ENCODE measurements around the gene TMTC2.
"Not testable (repeated sequence)": the region's sequence is repeated elsewhere in the genome, so short reads cannot be mapped to it uniquely, and the experiment has no call there.

TMTC2 gene

DNA sequence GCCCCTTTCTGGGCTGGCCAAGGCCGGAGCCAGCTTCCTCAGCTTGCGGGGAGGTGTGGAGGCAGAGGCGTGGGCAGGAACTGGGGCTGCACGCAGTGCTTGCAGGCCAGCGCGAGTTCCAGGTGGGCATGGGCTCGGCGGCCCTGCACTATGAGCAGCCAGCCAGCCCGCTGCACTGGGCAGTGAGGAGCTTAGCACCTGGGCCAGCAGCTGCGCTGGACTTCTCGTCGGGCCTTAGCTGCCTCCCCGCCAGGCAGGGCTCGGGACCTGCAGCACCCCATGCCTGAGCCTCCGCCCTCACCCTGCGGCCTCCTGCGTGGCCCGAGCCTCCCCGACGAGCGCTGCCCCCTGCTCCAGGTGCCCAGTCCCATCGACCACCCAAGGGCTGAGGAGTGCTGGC lies 42.0 kb downstream of the TMTC2 start:
- DNase-seq (ENCODE audit: low read depth): no peak

DNA sequence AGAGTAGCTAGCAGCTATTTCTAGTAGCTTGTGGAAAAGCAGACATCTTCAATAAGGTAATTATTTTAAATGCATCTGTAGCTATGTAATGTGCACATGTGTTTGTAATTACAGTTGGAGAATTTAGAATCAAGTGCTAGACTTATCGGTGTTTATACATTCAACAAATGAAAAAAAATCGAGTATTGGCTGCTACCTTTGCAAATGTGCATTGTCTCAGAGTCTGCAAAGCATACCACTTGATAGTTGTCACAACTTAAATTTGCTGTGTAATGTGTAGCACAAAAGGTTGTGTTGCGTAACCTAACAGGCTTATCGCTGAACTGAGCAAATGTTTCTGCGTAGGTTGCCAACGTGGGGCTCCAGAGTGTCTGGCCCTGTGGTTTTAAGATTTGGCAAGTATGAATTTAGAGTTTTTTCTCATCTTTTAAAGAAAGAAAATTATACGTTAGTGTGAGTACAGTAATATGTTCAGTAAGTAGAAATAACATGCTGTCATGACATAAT lies 44.3 kb downstream of the TMTC2 start:
- DNase-seq (ENCODE audit: low read depth): no peak

DNA sequence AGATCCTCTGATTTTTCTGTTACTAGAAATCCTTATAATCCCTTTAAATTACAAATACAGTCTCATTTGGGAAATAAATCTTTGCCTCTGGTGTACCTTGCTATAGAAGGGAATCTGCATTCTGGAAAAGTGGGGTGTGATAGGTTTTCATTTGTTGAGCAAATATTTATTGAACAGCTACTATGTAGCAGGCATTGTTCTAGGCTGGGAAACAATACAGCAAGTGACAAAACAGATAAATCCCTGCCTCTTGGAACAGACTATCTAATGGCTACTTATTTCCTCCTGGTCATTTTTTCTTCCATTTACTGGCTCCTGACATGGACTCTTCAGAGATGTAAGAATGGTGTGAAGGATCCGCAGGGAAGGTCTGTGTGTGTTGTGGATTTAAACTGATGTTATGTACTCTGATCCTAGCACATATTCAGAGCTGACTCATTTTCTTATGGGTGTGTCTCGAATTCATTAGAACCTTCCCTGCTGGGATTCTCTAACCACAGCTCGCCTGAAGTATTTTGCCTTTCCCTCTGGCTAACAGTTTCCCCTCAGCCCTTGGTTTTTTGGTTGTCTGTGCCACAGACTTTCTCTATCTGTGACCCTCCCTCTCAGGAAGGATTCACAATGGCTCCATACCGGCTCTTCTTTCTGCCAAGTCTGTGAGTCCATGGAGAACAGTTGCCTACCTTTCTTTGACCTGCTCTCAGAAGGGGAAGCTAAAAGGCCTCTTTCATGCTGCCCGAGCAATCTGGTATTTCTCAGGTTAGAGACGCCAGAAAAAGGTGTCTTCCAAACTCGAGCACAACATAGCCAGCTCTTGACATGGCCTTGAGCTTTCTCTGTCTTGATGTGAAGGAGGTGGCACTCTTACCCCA lies 53.7 kb downstream of the TMTC2 start:
- no peak for DNase-seq (ENCODE audit: low read depth)

DNA sequence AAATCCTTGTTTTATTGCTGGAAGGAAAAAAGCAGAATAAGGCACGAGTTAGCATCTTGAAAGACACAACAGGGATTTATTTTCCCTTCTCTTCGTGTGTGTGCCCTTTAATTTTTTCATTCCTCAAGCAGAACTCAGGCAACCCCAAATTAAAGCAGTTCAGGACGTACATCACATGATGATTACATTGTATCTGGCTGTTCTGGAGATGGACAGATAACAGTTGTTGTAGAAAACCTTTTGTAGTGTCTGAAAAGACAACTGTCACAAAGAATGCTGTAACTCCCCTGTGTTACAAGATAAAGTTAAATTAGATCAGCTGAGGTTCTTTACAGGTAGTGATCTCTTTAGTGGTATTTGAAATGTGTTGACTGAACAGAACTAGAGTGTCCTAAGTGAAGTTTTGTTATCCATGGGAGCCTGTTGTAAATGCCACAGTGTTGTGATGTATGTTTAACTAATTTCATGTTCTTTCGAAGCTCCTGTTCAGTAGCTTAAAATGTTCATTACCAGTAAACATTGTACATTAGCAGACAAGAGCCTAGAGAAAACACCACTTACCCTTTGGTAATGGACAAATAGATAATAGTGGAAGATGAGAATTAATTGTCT lies 58.5 kb downstream of the TMTC2 start:
- DNase-seq (ENCODE audit: low read depth): no peak

DNA sequence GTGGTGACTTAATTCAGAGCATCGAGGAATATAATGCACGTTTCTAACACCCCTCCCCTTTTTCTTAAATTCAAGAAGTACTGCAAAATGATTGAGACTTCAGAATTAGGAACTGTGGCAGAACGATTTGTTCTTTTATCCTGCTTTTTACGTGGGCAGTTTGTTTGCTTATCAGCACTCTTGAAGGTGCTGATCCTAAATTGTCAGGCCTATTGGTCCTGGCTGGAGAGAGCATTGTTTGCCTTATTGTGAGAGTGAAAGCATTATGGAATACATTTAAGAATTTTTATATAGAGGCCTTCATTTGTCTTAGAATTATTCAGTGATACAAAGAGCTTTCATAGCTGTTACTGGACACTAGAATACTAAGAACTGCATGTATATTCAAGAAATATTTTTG lies 59.1 kb downstream of the TMTC2 start:
- no peak for DNase-seq (ENCODE audit: low read depth)

DNA sequence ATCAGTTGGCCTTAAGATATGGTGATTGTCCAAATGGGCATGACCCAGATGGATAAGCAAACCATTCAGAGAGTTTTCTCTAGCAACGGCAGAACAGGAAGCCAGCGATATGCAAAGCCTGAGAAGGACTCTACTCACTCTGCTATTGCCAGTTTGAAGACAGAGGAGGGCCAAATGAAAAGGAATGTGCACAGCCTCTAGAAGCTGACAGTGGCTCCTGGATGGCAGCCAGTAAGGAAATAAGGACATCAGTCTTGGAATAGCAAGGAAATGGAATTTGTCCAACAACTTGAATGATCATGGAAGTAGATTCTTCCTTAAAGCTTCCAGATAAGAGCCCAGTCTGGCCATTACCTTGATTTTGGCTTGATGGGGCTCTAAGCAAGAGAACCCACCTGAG lies 60.0 kb downstream of the TMTC2 start:
- no peak for DNase-seq (ENCODE audit: low read depth)

DNA sequence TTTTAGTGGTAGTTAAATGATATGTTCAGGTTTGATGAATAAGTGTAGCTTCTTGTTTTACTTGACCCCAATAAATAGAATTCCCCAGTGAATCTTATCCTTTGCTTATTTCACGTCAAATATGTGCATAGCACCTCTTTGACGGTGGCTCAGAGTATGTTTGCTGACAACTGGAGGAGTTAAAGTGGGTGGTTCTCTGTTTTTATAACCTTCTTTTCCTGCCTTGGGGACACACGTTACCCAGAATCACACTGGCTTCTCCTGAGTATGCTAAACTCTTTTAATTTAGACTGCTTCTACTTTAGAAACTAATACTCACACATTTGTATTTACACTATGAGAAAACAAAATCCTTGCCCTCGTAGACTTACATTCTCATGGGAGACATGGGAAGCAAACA lies 62.3 kb downstream of the TMTC2 start:
- no peak for DNase-seq (ENCODE audit: low read depth)

DNA sequence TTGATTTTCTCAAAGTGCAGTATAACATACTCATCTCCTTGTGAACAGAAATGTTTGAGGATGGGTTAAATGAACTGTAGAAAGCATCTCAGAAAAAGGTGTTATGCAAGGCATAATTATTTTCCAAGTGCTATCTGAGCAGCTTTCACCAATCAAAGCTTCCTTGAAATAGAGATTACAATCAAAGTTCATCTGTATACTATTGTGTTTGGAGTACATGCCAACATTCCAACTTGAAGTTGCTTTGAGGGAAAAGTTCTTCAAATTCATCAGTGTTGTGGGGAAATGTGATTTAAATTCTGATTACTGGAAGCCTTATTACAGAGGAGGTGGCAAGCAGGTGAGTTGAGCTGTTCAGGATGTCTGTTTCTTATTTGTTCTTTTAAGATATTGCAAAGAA lies 68.2 kb downstream of the TMTC2 start:
- no peak for DNase-seq (ENCODE audit: low read depth)

DNA sequence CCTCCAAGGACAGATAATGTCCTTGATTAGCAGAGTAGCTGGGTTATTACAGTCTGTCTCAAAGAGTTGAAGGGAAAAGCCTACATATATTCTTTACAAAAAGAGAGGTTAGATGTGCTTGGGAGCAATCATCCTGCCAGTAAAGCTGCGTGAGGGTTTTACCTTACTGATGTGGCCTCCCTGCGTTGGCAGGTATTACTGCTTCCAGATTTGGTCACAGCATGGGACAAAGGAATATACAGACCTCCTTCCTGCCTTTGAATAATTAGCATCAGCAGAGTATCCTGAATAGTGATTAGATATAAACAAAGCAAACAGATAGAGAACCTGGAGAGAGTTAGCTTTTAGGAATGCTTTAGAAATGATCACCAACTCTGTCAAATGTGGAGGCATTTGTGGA lies 69.6 kb downstream of the TMTC2 start:
- DNase-seq (ENCODE audit: low read depth): no peak

DNA sequence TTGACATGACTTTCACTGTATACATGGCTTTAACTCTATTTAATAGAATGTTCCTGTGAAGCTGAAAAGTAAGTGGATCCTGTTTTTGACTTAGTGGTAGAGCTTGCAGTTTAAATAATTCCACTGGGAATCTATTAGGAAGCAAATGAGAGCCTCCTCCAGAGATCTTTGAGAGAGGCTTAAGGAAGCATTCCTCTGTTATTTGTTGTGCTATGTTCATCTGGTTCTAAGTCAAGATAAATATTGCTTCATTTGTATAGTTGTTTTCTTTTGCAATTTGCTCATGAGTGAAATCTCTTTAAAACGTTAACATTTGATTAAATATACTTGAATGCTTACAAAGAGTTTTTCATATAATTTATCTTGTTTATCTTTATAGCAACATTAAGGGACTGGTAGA lies 70.4 kb downstream of the TMTC2 start:
- no peak for DNase-seq (ENCODE audit: low read depth)

DNA sequence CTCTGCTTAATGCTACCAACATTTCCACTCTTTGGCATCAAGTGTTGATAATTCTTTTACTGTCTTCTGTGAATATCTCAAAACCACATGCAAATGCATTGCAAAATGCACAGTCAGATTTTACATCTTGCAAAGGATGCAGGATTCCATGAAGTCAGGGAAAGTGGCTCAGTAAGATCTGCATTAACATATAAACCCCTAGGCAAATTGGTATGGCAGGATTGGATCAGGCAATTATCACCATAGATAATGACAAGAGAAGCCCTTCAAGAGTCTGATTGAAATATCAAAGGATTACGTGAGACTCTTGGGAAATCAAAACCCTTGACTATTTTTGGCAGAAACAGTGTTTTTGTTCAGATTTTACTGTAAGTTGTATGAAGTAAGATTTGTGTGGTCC lies 71.0 kb downstream of the TMTC2 start:
- no peak for DNase-seq (ENCODE audit: low read depth)

DNA sequence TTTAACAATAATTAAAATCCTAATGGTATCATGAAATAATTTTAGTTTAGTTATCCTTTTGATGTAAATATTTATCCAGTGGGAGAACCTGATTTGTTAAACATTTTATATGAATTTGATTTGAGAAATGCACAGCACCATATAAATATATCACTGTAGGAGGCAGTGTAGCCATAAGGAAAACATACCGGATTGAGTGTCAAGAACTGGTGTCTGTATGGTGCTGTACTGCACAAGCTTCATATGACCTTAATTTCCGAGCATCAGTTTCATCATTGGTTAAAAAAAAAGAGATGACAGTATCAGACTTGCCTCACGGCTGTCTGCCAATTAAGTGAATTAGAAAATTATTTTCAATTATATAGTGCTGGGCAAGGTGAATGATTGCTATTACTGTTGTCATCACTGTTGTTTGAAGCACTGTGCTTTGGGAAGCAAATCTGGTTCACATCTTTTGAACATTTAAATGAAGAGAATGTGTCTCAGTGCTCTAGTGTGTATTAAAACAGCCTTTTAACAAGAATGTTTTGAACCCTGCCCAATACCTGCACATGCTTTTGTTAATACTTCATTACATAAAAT lies 72.1 kb downstream of the TMTC2 start:
- DNase-seq (ENCODE audit: low read depth): no peak

DNA sequence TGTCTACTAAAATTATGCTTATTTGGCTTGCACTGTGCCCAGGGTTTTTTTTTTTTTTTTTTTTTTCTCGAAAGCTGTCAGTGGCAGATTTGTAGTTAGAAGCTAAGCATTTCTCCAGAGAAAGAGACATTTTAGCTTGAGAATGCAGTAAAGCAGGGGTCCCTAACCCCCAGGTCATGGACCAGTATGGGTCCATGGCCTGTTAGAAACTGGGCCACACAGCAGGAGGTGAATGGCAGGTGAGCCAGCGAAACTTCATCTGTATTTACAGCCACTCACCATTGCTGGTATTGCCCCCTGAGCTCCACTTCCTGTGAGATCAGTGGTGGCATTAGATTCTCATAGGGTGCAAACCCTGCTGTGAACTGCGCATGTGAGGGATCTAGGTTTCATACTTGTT lies 73.7 kb downstream of the TMTC2 start:
- DNase-seq (ENCODE audit: low read depth): no peak

DNA sequence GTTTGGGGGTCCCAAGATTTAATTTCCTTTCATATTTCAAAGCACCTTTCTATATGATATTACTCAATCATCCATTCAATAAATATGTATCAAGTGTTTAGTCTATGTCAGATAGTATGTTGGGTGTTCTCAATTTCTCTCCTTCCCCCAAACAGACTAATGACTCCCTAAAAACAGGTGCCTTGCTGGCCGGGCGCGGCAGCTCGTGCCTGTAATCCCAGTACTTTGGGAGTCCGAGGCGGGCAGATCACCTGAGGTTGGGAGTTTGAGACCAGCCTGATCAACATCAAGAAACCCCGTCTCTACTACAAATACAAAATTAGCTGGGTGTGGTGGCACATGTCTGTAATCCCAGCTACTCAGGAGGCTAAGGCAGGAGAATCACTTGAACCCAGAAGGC lies 78.5 kb downstream of the TMTC2 start:
- DNase-seq (ENCODE audit: low read depth): not testable (repeated sequence)

DNA sequence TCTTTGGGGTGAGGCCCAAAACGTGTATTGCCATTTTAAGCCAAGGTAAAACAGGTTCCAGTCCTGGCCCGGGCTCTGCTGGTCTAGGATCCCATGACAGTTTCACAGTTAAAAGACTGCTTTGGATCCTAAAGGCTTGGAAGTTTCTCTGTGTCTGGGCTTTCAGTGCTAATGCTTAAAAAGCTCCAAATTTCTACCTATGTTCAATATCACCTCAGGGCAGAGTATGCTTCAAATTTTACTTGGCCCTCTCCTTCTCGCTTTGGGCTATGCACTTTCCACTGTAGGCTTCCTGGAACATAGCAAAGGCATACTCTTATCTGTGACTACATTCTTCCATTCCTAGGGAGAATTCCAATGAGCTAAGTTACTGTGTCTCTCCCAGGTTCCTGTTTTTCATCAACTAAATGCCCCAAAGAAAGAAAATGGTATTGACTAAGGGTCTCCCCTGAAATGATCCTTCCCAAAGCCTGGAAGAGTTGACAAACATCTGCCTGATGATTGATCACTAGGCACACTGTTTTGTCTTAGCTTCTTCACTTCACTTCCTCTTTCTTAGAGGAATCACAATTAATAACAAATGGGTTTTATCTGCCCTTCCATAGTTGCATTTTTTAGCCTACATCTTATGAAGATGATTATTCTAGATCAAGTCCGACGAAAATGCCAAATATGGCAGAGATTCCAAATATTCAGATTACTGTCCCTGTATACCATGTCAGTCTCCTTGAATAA lies 79.4 kb downstream of the TMTC2 start:
- no peak for DNase-seq (ENCODE audit: low read depth)

DNA sequence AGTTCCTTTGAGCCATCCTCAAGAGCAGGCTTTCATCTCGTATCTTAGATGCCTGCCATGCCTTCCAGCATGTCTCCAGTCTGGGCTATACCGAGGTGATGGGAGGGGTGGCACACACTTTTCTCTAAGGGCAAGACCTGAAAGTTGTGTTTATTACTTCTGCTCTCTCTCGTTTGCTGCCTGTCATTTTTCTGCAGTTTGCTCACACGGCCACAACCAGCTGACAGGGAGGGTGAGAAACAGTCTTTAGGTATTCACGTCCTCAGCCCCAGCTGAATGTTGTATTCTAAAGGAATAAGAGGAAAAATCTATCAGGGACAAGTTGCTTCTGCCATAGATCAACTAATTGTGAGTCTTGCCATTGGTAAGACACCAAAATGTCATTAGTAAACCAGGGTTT lies 88.0 kb downstream of the TMTC2 start:
- DNase-seq (ENCODE audit: low read depth): no peak

DNA sequence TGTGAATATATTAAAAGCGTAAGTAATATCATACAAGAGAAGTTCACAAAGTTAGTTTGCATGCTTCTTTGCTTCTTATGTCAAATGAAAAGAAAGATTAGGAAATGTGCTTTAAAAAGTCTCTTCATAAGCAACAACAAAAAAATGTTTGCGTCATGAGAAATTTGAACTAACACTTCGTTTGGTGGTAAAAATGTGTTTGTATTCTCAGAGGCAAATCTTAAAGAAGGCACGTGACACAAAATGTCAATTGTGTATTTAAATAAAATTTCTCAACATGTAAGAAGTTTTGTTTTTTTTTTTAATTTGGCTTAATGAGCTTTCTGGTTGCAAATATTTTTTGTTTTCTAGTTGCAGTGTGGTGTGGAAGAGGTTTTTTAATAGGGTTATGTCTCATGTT lies 93.8 kb downstream of the TMTC2 start:
- DNase-seq (ENCODE audit: low read depth): no peak

DNA sequence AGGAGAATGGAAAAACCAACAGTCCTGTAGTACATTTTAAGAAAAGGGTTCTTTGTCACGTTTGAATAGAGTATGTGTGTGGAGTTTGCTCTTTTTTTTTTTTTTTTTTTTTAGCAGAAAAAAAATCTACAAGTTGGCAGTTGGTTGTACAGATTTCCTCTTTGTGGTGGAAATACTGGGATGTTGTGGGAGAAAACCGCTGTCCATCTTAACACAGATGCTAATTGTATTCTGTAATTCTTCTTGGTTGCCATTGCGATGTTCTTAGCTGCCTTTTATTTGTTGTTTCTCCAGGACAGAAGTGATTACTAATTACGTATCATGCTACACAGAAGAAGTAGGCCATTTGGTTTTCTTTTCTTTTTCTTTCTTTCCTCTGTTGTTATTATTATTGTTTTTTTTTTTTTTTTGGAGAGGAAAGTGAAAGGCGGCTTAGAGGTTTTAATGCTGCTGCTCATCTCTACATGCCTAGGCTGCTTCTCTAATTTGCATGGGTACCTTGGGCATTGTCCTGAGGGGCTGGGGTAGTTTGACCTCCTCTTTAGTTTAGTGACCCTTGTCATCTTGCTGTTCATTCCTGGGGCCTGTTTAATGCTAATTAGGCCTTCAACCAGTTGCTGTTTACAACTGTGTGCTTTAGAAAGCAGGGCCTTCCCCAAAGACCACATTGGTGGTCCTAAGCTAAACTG lies 94.7 kb downstream of the TMTC2 start:
- no peak for DNase-seq (ENCODE audit: low read depth)

DNA sequence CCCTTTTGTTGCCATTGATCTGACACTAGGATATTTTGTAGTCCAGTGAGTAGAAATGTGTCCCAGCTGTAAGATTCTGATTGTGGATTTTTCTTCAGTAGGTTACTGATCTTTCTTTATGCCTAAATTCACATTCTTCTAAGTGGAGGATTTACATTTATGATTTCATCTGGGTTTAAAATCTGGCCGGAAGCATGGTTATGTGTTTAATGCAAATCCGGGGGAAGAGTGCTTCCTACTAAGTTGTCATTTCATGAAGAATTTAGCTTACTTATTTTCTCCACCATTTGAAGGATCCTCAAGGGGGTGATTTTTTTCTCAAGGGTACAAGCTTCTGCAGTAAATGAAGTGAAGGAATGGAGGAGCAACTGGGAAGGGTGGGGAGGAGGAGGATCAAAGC lies 96.7 kb downstream of the TMTC2 start:
- no peak for DNase-seq (ENCODE audit: low read depth)

DNA sequence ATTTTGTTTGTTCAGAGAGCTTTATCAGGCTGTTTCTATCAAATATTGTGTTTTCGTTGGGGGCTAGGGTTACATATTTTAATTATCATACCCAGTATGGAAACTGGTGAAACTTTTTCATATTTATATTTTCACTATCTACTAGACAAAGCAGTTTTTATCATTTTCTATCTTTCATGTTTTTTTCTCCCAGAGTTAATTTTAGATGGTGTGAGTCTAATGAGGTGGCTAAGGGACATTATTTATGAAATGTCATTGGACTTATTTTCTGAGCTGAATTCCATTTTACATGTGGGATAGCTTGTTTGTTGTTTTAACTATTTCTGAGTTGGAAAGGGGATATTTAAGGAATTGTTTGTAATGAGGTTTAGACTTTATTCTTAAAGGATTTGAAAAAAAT lies 100.3 kb downstream of the TMTC2 start:
- no peak for DNase-seq (ENCODE audit: low read depth)

DNA sequence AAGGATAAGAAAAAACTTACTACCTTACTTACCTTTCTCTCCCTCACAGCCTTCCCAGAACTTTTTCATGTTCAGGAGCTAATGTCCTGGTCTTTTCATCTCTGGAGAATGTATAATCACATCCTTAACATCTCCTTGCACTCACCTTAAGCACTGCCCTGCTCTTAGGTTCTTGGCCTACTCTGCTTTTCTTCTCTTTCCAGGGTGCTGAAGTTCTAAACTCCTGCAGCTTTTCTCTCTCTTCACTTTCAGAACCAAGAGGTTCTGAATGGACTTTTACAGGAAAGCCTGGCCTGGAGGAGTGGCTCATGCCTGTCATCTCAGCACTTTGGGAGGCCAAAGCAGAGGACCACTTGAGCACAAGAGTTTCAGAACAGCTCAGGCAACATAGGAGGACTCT lies 101.9 kb downstream of the TMTC2 start:
- no peak for DNase-seq (ENCODE audit: low read depth)

DNA sequence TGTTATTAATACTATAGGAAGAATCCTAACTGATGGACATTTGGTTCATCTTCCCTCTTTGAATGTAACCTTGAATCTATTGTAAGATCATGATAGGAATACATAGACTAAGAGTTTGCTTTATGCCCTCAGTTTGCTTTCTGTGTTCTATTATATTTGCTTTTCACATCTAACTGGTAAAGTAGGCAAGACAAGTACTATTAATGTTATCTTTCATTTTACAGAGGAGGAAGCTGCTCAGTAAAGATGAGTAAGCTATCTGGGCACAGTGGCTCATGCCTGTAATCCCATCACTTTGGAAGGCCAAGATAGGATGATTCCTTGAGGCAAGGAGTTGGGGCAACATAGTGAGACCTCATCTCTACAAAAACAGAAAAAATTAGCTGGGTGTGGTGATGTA lies 103.0 kb downstream of the TMTC2 start:
- no peak for DNase-seq (ENCODE audit: low read depth)
